DMS 273 (cell line): ENCODE results near the gene PLEKHG5.
"Not testable (repeated sequence)": the region's sequence is repeated elsewhere in the genome, so short reads cannot be mapped to it uniquely, and the experiment has no call there.

Experiments used
- DNase-seq: peaks from one replicate; lab custom pipeline; 2025; ENCODE audit not compliant: unreplicated experiment; lab: John Stamatoyannopoulos, UW

PLEKHG5 gene

DNA sequence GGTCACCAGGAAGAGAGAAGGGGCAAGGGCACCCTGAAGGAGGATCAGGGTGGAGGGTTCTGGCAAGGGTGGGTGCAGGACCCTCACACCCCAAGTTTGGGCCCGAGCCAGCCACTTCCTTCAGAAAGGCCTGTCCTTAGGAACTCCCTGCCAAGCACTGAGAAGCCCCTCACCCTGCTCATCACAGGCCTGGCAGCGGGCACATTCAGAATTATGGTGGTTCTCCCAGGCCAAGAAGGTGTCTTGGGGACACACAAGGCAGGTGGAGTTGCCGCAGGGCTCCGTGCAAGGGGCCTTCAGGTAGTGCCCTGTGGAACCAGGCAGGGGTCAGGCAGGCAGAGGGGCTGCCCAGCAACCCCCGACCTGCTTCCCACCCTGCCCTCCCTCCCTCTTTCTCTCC lies 26.6 kb downstream of the PLEKHG5 start:
- no peak for DNase-seq

- DNase-seq, result peak; percentile 70
Observed at GRCh38 chr1:6464514-6464836, 27.0 kb downstream of the PLEKHG5 start.

GRCh38 chr1:6463120-6463412 lies 28.4 kb downstream of the PLEKHG5 start:
- DNase-seq, result no peak

- DNase-seq, result no peak
Observed at GRCh38 chr1:6462412-6463119, 28.9 kb downstream of the PLEKHG5 start.

- DNase-seq, result no peak
Observed at GRCh38 chr1:6461538-6462411, 29.7 kb downstream of the PLEKHG5 start.

GRCh38 chr1:6461051-6461530 lies 30.4 kb downstream of the PLEKHG5 start:
- DNase-seq, result no peak

GRCh38 chr1:6460301-6461050 lies 31.0 kb downstream of the PLEKHG5 start:
- no peak for DNase-seq

DNA sequence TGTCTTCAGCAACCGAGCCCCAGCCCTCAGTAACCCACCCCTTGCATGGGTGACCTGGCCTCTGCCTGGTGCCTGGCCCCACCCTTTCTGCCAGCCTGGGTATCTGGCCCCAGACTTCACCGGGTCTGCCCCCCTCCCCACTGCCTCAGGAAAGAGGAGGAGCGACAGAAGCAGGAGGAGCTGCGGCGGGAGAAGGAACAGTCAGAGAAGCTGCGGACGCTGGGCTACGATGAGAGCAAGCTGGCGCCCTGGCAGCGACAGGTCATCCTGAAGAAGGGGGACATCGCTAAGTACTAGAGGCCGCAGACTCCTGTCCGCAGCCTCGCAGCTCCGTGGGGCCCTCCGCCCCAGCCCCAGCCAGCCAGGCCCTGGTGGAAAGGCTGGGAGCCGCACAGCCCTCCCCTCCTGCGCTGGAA lies 31.6 kb downstream of the PLEKHG5 start:
- DNase-seq, result no peak

GRCh38 chr1:6456800-6457466 lies 34.5 kb downstream of the PLEKHG5 start:
- no peak for DNase-seq

DNA sequence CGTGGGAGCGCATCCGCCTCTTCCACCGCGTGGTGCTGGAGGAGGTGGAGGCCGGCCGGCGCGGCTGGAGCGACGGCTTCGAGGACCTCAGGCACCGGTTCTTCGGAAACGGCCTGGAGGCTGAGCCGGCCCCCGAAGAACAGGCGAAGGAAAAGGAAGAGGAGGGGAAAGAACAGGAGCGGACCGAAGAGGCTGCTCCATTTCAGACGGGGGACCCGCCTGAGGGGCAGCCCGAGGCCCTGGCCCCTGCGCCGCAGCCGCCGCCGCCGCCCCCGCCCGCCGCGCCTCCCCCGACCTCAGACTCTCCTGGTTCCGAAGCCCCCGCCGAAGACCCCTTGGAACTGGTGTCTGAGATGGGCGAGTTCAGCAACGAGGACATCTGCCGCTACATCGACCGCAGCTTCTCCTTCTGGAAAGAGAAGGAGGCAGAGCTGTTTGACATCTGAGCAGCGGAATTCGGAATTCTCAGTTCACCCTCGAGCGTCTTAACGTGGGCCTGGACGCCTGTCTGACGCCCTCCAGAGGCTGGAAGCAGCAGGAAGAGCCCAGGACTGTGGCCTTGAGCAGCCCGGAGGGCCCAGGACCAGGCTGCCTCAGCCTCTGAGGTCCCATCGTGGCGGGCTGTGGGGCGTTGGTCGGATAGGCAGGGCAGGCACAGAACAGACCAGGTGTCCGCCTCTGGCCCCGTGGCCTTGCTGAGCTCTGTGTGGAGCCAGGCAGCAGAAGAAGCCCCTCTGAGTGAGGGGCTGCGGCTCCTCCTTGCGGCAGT lies 35.5 kb downstream of the PLEKHG5 start:
- not testable (repeated sequence) for DNase-seq

DNA sequence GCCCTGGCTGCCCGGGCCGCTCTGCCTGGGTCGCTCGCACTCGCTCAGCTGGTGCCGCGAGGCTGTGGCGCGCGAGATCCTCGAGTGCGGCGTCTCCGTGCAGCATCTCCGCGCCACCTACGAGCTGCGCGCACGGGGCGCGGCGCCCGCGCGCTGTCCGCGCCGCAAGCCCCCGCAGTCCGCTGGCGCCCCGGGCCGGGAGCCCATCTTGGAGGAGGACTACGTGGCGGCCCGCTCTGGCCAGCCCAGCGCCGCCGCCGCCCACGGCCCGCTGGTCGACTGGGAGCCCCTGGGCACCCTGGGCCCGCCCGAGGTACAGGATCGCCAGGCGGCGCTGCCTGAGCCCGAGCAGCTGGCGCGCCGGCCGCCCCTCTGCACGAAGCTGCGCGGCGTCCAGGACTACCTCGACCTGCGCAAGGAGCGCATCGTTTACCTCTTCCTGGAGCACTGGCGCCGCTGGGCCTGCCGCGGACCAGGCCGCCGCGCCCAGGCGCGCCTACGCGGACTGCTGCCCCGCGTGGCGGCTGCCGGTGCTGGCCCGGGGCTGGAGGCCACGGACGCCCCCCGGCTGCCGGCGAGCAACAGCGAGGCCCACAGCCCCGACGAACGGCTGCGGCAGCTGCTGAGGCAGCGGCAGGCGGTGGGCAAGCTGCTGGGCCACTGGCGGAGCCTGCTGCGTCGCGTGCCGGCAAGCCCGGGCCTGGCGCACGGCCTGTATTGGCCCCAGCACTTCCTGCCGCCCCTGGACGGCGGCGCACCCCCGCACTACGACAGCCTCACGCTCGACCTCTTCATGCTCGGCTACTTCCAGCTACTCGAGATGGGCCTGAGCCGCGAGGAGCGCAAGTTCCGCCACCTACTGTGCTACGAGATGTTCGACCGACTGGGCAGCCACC lies 36.4 kb downstream of the PLEKHG5 start:
- no peak for DNase-seq

DNA sequence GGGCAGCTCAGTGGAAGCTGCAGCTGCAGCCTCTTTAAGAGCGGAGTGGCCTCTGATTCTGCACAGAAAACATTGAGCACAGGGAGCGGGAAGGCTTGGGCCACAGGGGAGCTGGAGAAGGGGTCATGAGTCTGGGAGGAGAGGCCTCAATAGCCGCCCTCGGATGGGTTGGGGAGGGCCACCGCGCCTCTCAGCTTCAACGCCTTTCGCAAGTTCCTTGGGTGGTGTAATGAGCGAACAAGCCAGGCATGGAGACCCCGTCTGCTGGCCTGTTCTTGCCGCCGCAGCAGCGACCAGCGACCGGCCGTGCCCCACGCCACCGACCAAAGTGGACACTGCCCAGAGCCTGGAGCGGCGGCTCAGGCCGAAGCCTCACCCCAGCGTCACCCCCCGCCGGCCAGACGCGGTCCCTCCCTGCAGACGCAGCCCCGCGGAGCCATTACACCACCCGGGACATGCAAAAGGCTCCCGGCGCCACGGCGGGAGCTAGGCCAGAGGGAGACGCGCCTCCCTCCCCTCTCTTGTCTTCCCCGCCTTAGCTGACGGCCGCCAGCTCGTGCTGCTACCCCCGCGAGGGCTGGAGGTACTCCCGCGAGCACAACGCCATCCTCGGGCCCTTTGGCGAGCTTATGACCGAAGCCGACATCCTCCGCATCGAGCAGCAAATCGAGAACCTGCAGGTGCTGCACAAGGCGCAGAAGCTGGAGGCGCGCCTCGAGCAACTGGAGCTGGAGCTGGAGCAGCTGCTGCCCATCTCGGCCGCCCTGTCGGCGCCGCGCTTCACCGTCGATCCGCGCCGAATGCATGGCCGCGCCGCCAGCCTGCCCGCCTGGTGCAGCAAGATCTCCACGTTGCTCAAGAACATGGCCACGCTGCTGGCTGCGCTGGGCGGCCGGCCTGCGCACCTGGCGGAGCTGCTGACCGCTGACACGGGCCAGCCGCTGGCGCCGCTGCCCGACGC lies 37.3 kb downstream of the PLEKHG5 start:
- not testable (repeated sequence) for DNase-seq

GRCh38 chr1:6450943-6451373 lies 40.5 kb downstream of the PLEKHG5 start:
- no peak for DNase-seq

DNA sequence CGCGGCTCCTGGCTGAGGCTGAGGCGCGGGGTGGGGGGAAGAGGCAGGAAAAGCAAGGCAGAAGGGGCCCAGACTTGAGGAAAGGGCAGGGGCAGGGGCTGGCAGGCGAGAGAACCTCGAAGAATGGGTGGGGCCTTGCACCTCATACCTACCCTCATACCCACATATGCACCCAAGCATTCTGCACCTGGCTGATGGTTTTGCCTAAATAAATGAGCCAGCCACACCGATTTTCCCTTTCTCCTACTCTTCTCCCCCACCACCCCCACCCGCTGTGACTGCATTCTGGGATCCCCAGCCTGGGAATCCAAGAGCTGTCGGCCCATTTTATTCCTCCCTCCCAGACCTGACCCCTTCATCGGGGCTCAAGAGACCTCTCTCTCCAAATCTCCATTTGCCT lies 41.0 kb downstream of the PLEKHG5 start:
- not testable (repeated sequence) for DNase-seq

DNA sequence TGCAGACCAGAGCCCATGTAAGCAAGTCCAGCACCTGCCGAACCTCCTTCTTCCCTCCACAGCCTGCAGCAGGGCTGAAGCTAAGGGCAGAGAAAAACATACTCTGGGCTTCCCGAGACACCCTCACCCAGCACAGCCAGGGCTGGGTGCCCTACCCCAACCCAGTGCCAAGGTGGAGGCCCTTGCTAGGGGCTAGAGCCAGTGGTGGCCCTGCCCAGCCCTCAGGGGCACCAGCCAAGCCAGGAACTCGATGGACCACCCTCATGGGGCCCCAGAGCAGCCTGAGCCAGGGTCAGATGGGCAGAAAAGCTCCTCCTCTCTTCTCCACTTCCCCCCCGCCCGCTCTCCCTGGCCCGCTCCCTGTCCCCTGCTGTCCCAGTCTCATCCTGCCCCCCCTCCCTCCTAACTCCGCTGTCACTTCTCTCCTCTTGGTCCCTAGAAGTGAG lies 41.4 kb downstream of the PLEKHG5 start:
- DNase-seq, result no peak

DNA sequence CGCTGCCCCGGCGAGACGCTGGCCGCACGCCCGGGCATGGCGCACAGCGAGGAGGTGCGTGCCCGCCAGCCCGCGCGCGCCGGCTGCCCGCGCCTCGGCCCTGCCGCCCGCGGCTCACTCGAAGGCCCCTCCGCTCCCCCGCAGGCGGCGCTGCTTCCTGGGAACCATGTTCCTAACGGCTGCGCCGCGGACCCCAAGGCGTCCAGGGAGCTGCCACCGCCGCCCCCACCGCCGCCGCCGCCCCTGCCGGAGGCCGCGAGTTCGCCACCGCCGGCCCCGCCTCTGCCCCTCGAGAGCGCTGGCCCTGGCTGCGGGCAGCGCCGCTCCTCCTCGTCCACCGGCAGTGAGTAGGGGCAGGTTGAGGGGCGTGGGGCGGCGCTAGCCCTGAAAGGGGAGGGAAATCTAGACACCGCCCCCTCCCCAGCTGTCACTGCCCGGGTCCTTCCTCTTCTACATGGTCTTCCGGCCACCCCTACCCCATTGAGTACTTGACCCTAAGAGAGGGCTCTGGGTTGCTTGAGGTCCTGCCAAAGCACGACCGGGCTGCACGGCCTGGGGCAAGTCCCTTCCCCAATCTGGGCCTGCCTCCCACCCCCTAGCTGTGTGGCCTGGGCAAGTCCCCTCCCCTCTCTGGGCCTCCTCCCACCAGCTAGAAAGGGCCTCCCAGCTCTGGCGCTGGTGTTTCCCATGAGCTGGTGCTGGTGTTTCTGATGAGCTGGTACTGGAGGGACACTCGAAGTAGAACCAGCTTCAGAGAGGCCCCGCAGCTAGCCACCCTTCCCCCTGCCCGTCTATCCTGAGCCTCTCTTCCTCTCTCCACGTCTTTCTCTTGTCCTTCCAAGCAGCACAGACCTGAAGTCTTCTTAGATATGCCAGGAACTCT lies 42.5 kb downstream of the PLEKHG5 start:
- DNase-seq, result peak; percentile 89
